A375 (cell line): ENCODE results near the gene SMC4. TPM values are rescaled to one million over a fixed set of nuclear protein-coding genes. Genes with fewer than 3 reads are reported as not detected.

Experiments
- small RNA-seq: library from RNA; depleted of rRNA; stranded (forward); fragments of <200 nt; gene quantifications from one replicate; pipeline ENCODE3, GENCODE V24; 2014
- total RNA-seq: library from RNA; depleted of rRNA; stranded (reverse); fragments of >200 nt; shearing (Covaris generic); gene quantifications from 2 replicates; pipeline ENCODE4 v1.2.3, GENCODE V29; 2014; rRNA removed

Gene SMC4
- 162 and 171 TPM in 2 replicates for total RNA-seq

GRCh38 chr3:160399125-160400029, at the start of gene SMC4, which contains the start of gene IFT80:
TSS of gene SMC4 (plus strand) at chr3:160399650. CDS start at chr3:160400827, 1,177 bp downstream.
TSS of gene IFT80 (minus strand) at chr3:160399225. CDS start at chr3:160384600, 14,625 bp downstream.

GRCh38 chr3:160449636-160450598, 50.5 kb downstream of the SMC4 start, which contains the start of gene TRIM59:
TSS of gene TRIM59 (minus strand) at chr3:160449786. CDS start at chr3:160439183, 10,603 bp downstream.

Small RNA genes lying within 50 kb of the gene (small RNA-seq; reads per million reads assigned to genes)
- gene MIR15B = 2.8 reads per million, percentile 79 among the genes with 10 or more reads in this experiment
- gene MIR16-2 = 2.3 reads per million, percentile 75 among the genes with 10 or more reads in this experiment
- gene RNU7-136P = not detected

Other genes starting within 250 kb of the SMC4 start
- 0.53 and 1.2 TPM in 2 replicates for gene C3orf80, start 174.2 kb upstream of the SMC4 start, total RNA-seq
- gene IFT80, start 425 bp upstream of the SMC4 start, total RNA-seq = 16.7 and 28.8 TPM in 2 replicates
- gene TRIM59, start 50.1 kb downstream of the SMC4 start, total RNA-seq = 2.5 and 3.4 TPM in 2 replicates
- gene KPNA4, start 165.9 kb downstream of the SMC4 start, total RNA-seq = 18.6 and 22.6 TPM in 2 replicates